ENCODE data around the gene ZFY.

DNA sequence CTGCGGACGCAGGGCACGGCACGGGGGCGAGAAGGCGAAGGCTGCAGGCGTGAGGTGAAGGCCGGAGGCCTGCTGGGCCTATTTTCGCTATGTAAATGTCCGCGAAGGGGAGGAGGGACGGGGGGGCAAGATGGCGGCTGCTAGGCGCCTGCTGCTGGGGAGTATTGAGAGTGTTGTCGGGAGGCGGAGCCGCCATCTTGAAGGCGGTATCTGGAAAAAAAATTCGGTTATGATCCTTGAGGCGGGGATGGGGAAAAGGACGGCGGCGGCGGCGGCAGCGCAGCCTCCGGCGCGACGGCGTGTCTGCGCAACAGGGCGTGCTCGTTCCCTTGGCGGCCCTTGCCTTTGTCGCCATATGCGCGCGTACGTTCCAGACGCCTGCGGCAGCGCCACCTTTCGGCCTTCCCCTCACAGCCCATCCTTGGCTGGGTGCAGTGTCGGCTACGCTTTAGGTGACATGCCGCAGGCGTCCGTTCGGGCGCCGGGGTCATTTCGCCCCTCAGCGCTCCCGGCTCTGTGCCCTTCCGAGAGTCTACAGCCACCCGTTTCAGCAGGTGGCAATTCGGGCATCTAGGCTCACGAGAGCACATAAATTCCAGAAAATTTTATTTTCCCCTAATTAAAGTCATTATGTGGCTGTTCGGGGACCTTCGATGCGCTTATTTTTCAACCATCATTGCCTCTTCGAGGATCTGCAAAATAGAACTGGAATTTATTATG lies 695 bp downstream of the ZFY start:
- TF ChIP-seq, protein P1, sequence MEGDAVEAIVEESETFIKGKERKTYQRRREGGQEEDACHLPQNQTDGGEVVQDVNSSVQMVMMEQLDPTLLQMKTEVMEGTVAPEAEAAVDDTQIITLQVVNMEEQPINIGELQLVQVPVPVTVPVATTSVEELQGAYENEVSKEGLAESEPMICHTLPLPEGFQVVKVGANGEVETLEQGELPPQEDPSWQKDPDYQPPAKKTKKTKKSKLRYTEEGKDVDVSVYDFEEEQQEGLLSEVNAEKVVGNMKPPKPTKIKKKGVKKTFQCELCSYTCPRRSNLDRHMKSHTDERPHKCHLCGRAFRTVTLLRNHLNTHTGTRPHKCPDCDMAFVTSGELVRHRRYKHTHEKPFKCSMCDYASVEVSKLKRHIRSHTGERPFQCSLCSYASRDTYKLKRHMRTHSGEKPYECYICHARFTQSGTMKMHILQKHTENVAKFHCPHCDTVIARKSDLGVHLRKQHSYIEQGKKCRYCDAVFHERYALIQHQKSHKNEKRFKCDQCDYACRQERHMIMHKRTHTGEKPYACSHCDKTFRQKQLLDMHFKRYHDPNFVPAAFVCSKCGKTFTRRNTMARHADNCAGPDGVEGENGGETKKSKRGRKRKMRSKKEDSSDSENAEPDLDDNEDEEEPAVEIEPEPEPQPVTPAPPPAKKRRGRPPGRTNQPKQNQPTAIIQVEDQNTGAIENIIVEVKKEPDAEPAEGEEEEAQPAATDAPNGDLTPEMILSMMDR (IDR thresholded peaks at IDR 0.05; ENCODE audit: low read length): no peak
- TF ChIP-seq EZH2 (optimal IDR thresholded peaks at IDR 0.05; ENCODE audit: low read depth, low read length) (no peak), EZH2phosphoT487 (IDR thresholded peaks at IDR 0.05; ENCODE audit: low read length) (no peak)
